ENCODE results near the gene DOCK10. TPM values are rescaled to one million over a fixed set of nuclear protein-coding genes. Genes with fewer than 3 reads are reported as not detected.

Gene DOCK10
- total and polyA plus RNA-seq, 2 experiments from 2014 or later, result 1.1 to 3.2 TPM

DNA sequence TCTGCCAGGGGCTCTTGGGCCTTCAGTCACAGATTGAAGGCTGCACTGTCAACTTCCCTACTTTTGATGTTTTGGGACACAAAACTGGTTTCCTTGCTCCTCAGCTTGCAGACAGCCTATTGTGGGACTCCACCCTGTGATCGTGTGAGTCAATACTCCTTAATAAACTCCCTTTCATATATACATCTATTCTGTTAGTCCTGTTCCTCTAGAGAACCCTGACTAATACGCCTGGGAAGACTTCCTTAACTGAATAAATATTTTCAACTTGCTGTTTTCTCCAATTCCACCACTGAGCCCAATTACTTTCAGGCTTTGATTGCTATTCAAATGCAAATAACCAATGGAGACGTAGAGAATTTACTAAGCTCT, 264.7 kb downstream of the DOCK10 start:
- no peak for TF ChIP-seq EZH2 (IDR thresholded peaks at IDR 0.05; ENCODE audit: borderline replicate concordance)
- TF ChIP-seq, protein P1, sequence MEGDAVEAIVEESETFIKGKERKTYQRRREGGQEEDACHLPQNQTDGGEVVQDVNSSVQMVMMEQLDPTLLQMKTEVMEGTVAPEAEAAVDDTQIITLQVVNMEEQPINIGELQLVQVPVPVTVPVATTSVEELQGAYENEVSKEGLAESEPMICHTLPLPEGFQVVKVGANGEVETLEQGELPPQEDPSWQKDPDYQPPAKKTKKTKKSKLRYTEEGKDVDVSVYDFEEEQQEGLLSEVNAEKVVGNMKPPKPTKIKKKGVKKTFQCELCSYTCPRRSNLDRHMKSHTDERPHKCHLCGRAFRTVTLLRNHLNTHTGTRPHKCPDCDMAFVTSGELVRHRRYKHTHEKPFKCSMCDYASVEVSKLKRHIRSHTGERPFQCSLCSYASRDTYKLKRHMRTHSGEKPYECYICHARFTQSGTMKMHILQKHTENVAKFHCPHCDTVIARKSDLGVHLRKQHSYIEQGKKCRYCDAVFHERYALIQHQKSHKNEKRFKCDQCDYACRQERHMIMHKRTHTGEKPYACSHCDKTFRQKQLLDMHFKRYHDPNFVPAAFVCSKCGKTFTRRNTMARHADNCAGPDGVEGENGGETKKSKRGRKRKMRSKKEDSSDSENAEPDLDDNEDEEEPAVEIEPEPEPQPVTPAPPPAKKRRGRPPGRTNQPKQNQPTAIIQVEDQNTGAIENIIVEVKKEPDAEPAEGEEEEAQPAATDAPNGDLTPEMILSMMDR (IDR thresholded peaks at IDR 0.05; ENCODE audit: poor library complexity), result no peak
- TF ChIP-seq EZH2phosphoT487 (IDR thresholded peaks at IDR 0.05; ENCODE audit: low read depth, severe bottlenecking, unreplicated experiment), result no peak
- Histone ChIP-seq H3K27ac (no peak overlapping the region), H3K27me3 (no peaks in the 10 kb centered on the region), H3K36me3 (replicated peaks; ENCODE audit: insufficient read depth, low read depth) (no peaks in the 10 kb centered on the region), H3K9me3 (ENCODE audit: low read depth) (no peaks in the 10 kb centered on the region), H3K4me1 (ENCODE audit: insufficient read depth) (peaks cover 24% of the 10 kb centered on the region), H4K20me1 (ENCODE audit: insufficient read depth, poor library complexity, severe bottlenecking) (no peaks in the 10 kb centered on the region), H3K4me3 (no peak overlapping the region), H2AFZ (no peak overlapping the region), H3K79me2 (no peaks in the 10 kb centered on the region), H3K4me2 (no peak overlapping the region), H3K9me2 (replicated peaks; ENCODE audit: insufficient read depth) (no peaks in the 10 kb centered on the region)
- 78% methylated on average over 3 of the region's 3 CpGs for WGBS (ENCODE audit: low lambda C conversion rate, missing lambda C conversion rate)
- DNase-seq (ENCODE audit: low spot score), result no peak

DNA sequence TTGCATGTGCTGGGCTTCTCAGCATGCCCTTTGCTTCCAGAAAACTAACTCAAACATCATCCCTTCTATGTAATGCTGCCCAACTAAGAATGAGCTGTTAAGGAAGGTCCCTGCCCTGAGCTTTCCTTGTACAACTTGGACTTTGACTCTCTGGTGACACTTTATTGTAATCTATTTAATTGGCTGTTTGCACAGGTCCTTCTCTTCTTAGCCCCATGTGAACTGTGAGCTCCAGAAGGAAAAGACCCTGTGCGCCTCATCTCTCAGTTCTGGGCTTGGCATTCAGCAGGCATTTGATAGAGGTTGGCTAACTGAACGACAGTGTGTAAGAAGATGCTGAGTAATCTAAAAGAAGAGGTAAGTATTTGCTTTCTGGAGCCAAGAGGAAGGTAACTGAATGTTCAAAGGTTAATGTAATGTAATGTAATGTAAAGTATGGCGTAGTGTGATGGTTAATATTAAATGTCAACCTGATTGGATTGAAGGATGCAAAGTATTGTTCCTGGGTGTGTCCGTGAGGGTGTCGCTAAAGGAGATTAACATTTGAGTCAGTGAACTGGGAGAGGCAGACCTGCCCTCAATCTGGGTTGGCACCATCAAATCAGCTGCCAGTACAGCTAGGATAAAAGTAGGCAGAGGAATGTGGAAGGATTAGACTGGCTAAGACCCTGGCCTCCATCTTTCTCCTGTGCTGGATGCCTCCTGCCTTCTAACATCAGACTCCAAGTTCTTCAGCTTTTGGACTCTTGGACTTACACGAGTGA, 265.3 kb downstream of the DOCK10 start:
- TF ChIP-seq, protein P1 (IDR thresholded peaks at IDR 0.05; ENCODE audit: poor library complexity), result no peak
- TF ChIP-seq EZH2phosphoT487 (IDR thresholded peaks at IDR 0.05; ENCODE audit: low read depth, severe bottlenecking, unreplicated experiment), result no peak
- H3K9me2 ChIP-seq (replicated peaks; ENCODE audit: insufficient read depth), result no peaks in the 10 kb centered on the region
- DNase-seq (ENCODE audit: low spot score), result peak; percentile 46
- no peaks in the 10 kb centered on the region for H3K27me3 ChIP-seq
- no peaks in the 10 kb centered on the region for H4K20me1 ChIP-seq (ENCODE audit: insufficient read depth, poor library complexity, severe bottlenecking)
- no peak overlapping the region for H3K4me3 ChIP-seq
- peaks cover 24% of the 10 kb centered on the region for H3K4me1 ChIP-seq (ENCODE audit: insufficient read depth)
- no peak overlapping the region for H3K4me2 ChIP-seq
- no peaks in the 10 kb centered on the region for H3K9me3 ChIP-seq (ENCODE audit: low read depth)
- no peaks in the 10 kb centered on the region for H3K36me3 ChIP-seq (replicated peaks; ENCODE audit: insufficient read depth, low read depth)
- no peak overlapping the region for H3K27ac ChIP-seq
- no peaks in the 10 kb centered on the region for H3K79me2 ChIP-seq
- 85% methylated on average over 6 of the region's 6 CpGs for WGBS (ENCODE audit: low lambda C conversion rate, missing lambda C conversion rate)
- H2AFZ ChIP-seq, result no peak overlapping the region

DNA sequence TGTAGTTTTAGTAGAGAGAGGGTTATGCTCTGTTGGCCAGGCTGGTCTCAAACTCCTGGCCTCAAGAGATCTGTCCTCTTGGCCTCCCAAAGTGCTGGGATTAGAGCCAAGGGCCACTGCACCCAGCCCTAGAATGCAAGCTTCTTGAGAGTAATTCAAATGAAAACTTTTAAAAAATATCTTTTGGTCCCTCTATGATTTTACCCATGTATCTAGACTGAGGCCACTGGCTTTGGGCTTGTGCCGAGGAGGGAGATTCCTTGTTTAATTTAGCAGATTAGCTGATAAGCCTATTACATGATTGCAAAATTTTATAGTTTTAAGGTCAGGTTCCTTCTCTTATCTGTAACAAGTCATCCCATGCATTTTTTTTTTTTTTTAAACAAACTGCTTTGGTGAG, 266.6 kb downstream of the DOCK10 start:
- no peaks in the 10 kb centered on the region for H3K9me3 ChIP-seq (ENCODE audit: low read depth)
- WGBS (ENCODE audit: low lambda C conversion rate, missing lambda C conversion rate), result 48% methylated on average over 1 of the region's 1 CpG

More for the DNA sequence above, 266.6 kb downstream of the DOCK10 start:
- Histone ChIP-seq H4K20me1 (ENCODE audit: insufficient read depth, poor library complexity, severe bottlenecking) (no peaks in the 10 kb centered on the region), H3K9me2 (replicated peaks; ENCODE audit: insufficient read depth) (no peaks in the 10 kb centered on the region), H3K27me3 (no peaks in the 10 kb centered on the region), H3K4me1 (ENCODE audit: insufficient read depth) (peaks cover 17% of the 10 kb centered on the region), H3K79me2 (no peaks in the 10 kb centered on the region), H3K27ac (no peak overlapping the region), H2AFZ (no peak overlapping the region), H3K36me3 (replicated peaks; ENCODE audit: insufficient read depth, low read depth) (no peaks in the 10 kb centered on the region), H3K4me3 (no peak overlapping the region), H3K4me2 (no peak overlapping the region)
- TF ChIP-seq, protein P1 (IDR thresholded peaks at IDR 0.05; ENCODE audit: poor library complexity), result no peak
- TF ChIP-seq EZH2 (IDR thresholded peaks at IDR 0.05; ENCODE audit: borderline replicate concordance) (no peak), EZH2phosphoT487 (IDR thresholded peaks at IDR 0.05; ENCODE audit: low read depth, severe bottlenecking, unreplicated experiment) (no peak)
- no peak for DNase-seq (ENCODE audit: low spot score)
